SHP77 treated with DMSO at 0.1 percent for 48 hours (cell line): ENCODE data around the gene TPD52L2.
"Not testable (repeated sequence)": the region's sequence is repeated elsewhere in the genome, so short reads cannot be mapped to it uniquely, and the experiment has no call there.

Experiments used
- DNase-seq: peaks from one replicate; lab custom pipeline; 2025; lab: John Stamatoyannopoulos, UW

TPD52L2 gene

GRCh38 chr20:63835021-63835858 is 29.8 kb upstream of the TPD52L2 start:
- peak; percentile 93 for DNase-seq

GRCh38 chr20:63836458-63837344 is 28.4 kb upstream of the TPD52L2 start:
- no peak for DNase-seq

GRCh38 chr20:63837479-63837878 is 27.6 kb upstream of the TPD52L2 start:
- DNase-seq = no peak

GRCh38 chr20:63839620-63840019 is 25.4 kb upstream of the TPD52L2 start:
- no peak for DNase-seq

GRCh38 chr20:63840405-63840828 is 24.7 kb upstream of the TPD52L2 start:
- no peak for DNase-seq

DNA sequence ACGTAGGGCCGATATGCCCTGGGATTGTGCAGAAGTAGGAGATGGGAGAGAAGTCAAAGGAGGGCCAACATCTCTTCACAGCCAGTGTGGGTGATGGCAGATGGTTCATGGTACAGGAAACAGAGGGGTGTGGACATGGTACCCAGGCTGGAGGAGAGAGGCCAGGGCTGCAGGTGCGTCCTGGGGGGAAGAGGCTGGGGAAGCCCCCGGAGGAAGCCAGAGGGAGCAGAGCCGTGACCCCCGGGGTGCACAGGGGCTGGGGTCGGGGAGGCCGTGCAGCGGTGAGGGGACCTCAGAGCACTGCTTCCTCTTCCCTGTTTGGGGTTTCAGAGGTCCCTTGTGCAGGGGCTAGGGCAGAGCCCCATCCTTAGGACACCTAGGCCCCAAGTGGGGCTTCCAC is 22.8 kb upstream of the TPD52L2 start:
- no peak for DNase-seq

- no peak for DNase-seq
Observed at GRCh38 chr20:63843222-63843621, 21.8 kb upstream of the TPD52L2 start.

DNA sequence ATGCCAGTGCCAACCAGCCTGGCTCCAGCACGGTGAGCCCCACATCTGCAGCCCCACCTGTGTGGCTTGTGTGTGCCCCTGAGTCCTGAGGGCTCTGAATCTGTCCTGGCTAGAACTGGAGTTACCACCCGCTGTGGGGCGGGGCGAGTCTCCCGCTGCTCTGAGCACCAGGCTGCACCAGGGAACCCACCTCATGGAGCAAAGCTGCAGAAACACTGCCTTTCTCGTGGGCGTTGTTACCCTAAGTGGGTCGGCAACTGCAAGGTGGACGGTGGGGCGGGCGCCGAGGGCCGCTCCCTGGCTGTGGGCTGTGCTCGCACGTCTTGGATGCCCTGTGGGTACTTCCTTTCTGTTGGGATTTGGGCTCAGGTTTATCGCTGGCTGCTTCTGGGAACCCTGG is 21.3 kb upstream of the TPD52L2 start:
- DNase-seq = no peak

- no peak for DNase-seq
Observed at GRCh38 chr20:63844511-63844991, 20.5 kb upstream of the TPD52L2 start.

GRCh38 chr20:63846128-63846771 is 18.8 kb upstream of the TPD52L2 start:
- no peak for DNase-seq

DNA sequence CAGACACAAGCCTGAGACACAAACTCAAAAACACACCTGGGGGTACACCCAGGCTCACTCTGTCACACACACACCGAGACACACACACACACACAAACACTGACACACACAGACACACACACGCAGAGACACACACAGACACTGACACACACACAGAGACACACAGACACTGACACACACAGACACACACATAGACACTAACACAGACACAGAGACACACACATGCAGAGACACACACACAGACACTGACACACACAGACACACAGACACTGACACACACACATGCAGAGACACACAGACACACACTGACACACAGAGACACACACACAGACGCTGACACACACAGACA is 18.2 kb upstream of the TPD52L2 start:
- DNase-seq = no peak

DNA sequence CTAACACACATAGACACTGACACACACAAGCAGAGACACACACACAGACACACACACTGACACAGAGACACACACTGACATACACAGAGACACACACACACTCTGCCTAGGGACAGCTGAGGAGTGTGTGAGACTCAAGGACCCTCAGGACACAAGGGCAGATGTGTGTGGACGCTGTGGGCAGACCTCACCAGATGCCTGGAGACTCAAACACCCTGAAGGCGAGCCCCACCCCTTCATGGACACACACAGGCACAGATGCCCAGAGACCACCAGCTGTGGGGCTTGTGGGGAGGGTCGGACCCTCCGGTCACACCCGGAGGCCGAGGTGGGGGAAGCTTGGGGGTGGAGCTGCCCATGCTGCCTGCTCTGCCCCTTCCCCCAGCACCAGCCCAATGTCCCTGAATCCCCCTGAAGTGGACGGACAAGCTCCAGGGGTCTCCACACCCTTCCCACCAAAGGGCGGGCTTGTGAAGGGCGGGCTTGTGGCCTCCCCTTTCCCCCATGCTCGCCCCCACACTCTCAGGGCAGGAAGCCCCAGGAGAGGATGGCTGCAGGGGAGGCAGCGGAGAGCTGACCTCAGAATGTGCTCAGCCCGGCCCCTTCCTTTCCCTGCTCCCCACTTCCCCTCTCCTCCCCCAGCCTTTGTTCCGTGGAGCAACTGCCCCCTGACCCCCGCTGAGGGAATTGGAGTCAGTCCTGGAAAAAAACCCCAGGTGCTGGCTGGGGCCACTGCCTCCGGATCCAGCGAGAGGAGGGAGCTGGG is 17.6 kb upstream of the TPD52L2 start:
- no peak for DNase-seq

- DNase-seq = no peak
Observed at GRCh38 chr20:63848003-63848911, 16.8 kb upstream of the TPD52L2 start.

DNA sequence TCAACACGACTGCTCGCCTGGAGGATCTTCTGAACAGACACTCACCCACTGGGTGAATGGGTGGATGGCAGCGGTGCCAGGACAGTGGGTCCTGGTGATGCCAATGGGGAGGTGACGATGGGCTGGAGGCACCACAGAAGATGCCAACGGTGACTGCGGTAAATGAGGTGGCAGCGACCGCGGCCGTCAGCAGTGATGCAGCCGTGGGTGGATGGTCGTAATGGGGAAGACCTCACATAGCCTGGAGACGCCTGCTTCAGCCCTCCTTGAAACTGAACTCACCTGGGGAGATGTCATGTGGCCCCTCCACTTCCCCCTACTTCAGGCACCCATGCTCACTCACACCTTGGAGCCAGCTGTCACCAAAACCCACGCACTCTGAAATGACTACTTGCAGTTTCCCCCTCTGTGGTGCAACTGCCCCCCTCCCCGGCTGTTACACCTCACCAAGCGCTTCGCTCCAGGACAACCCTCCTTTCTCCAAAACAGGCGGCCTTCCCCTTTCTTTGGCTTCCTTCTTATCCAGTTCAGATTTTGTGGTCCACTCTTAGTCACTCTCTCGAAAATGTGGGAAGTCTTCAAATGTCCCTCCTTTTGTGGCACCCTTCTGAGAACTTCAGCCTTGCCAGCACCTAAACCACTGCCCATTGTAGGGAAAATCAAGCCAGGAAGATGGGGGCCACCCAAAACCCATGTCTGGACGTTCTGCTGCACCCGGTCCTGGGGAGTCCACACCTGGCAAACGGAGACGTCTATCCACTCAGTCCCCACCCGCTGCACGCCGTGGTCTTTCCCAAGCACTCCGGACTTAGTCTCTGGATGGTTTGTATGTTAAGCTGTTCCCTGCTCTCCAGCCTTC is 14.2 kb upstream of the TPD52L2 start:
- DNase-seq = no peak

- DNase-seq = not testable (repeated sequence)
Observed at GRCh38 chr20:63851548-63851943, 13.5 kb upstream of the TPD52L2 start.

DNA sequence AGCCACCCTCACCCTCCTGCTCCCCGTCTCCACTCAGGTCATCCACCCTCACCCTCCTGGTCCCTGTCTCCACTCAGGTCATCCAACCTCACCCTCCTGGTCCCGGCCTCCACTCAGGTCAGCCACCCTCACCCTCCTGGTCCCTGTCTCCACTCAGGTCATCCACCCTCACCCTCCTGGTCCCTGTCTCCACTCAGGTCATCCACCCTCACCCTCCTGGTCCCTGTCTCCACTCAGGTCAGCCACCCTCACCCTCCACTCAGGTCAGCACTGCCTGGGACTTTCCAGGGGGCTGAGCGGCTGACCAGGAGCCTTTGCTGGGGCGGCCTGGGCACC is 11.4 kb upstream of the TPD52L2 start:
- not testable (repeated sequence) for DNase-seq

- no peak for DNase-seq
Observed at GRCh38 chr20:63854069-63854765, 10.9 kb upstream of the TPD52L2 start.

GRCh38 chr20:63854766-63855362 is 10.2 kb upstream of the TPD52L2 start:
- DNase-seq = no peak
